GM12878 (cell line): ENCODE measurements around the gene ATXN1. TPM values are rescaled to one million over a fixed set of nuclear protein-coding genes. Genes with fewer than 3 reads are reported as not detected.

Experiments used
- ATAC-seq: fragments of 200-7000 bp; cut with Tn5 transposase; 3 replicates; pipeline ENCODE4 v1.9.1; 2020; ENCODE audit warnings: mild to moderate bottlenecking, moderate library complexity
- BruUV-seq: library from RNA; stranded (reverse); fragments of 400-500 nt; replicated peaks from 2 replicates; lab custom pipeline; 2021; lab: Mats Ljungman, UMichigan
- CTCF ChIA-PET: fragments of 300-600 bp; sonication (Branson Sonifier 250); formaldehyde crosslinking; extraction: SDS; loops from one replicate; lab custom pipeline; 2021; ENCODE audit warnings: inconsistent platforms; lab: Yijun Ruan, JAX
- POLR2A ChIA-PET: fragments of 350-600 bp; formaldehyde crosslinking; extraction: SDS; loops from one replicate; lab custom pipeline; 2021; ENCODE audit warnings: inconsistent platforms; lab: Charles Lee
- RAD21 ChIA-PET: fragments of 300-600 bp; sonication (Branson Sonifier 250); formaldehyde crosslinking; loops from one replicate; lab custom pipeline; 2023; ENCODE audit warnings: antibody characterized with exemption; ENCODE audit not compliant: unreplicated experiment; lab: Charles Lee
- SMC1A ChIA-PET: fragments of 300-600 bp; sonication (Branson Sonifier 250); formaldehyde crosslinking; loops from one replicate; lab custom pipeline; 2023; ENCODE audit not compliant: unreplicated experiment, uncharacterized antibody; lab: Charles Lee
- DNase-seq: peaks from one replicate; pipeline ENCODE4 v3.0.0-alpha.2; 2011; ENCODE audit warnings: low read depth, low spot score
- FAIRE-seq: peaks from 3 replicates; lab custom pipeline; 2011; peaks lifted over from hg19 to GRCh38; lab: Jason Lieb, UNC
- H2AFZ ChIP-seq: 2 replicates; pipeline ENCODE4 v1.6.0; 2011; ENCODE audit warnings: low read depth, low read length, control low read depth; ENCODE audit not compliant: control insufficient read depth
- H3K27ac ChIP-seq: 2 replicates; pipeline ENCODE4 v1.5.1; 2011; ENCODE audit warnings: control low read depth; ENCODE audit not compliant: control insufficient read depth, insufficient read depth
- H3K27me3 ChIP-seq, 2 experiments: replicated peaks in 1 of 2; 2 replicates each; pipeline versions ENCODE4 v1.6.0 to v1.6.1; 2011; ENCODE audit warnings: low read length in 1 of 2; ENCODE audit not compliant: control insufficient read depth in 2 of 2, insufficient read depth in 2 of 2
- H3K36me3 ChIP-seq, 2 experiments: 2 replicates each; pipeline ENCODE4 v1.5.1; 2011; ENCODE audit warnings: low read length in 1 of 2; ENCODE audit not compliant: control insufficient read depth in 2 of 2, insufficient read depth in 2 of 2
- H3K4me1 ChIP-seq: 2 replicates; pipeline ENCODE4 v1.6.1; 2011; ENCODE audit warnings: mild to moderate bottlenecking, low read length, moderate library complexity, mixed read lengths; ENCODE audit not compliant: control insufficient read depth, insufficient read depth
- H3K4me2 ChIP-seq: 2 replicates; pipeline ENCODE4 v1.6.0; 2011; ENCODE audit warnings: control low read depth; ENCODE audit not compliant: control insufficient read depth, insufficient read depth
- H3K4me3 ChIP-seq: fragments of 200-600 bp; sonication (generic); 2 replicates; pipeline ENCODE4 v1.5.1; 2016
- H3K79me2 ChIP-seq: 2 replicates; pipeline ENCODE4 v1.6.0; 2011; ENCODE audit warnings: low read length; ENCODE audit not compliant: control insufficient read depth, insufficient read depth
- H3K9ac ChIP-seq: 2 replicates; pipeline ENCODE4 v1.8.0; 2011; ENCODE audit warnings: low read length, control low read depth, mixed read lengths; ENCODE audit not compliant: control insufficient read depth, insufficient read depth
- H3K9me3 ChIP-seq: replicated peaks from 3 replicates; pipeline ENCODE4 v1.5.1; 2011; ENCODE audit warnings: mild to moderate bottlenecking, low read length; ENCODE audit not compliant: control insufficient read depth, insufficient read depth
- H4K20me1 ChIP-seq: 2 replicates; pipeline ENCODE4 v1.6.0; 2011; ENCODE audit not compliant: control insufficient read depth, insufficient read depth
- EED ChIP-seq: sonication (generic); IDR thresholded peaks from 2 replicates; pipeline ENCODE4 v1.6.1; 2016; ENCODE audit warnings: antibody characterized with exemption, low read depth
- EGR1 ChIP-seq, 2 experiments: IDR thresholded peaks; 1 replicate in 1 of 2; 2 replicates in 1 of 2; pipeline ENCODE4 v1.6.1; 2011 to 2012; ENCODE audit warnings: low read depth in 2 of 2, low read length in 2 of 2, borderline replicate concordance in 1 of 2, mild to moderate bottlenecking in 1 of 2, moderate library complexity in 1 of 2
- FOS ChIP-seq: IDR thresholded peaks from 3 replicates; pipeline ENCODE4 v1.6.1; 2011; ENCODE audit warnings: borderline replicate concordance; ENCODE audit not compliant: insufficient read length; ENCODE audit errors: extremely low read depth
- HDGF ChIP-seq: fragments of 450-650 bp; IDR thresholded peaks from 2 replicates; pipeline ENCODE4 v1.6.1; 2016; ENCODE audit warnings: antibody characterized with exemption
- KAT2A ChIP-seq: conservative IDR thresholded peaks from 2 replicates; pipeline ENCODE4 v1.6.1; 2011; ENCODE audit warnings: low read depth, low read length; ENCODE audit not compliant: control insufficient read depth
- KLF5 ChIP-seq: fragments of 450-650 bp; IDR thresholded peaks from 2 replicates; pipeline ENCODE4 v1.6.1; 2014; ENCODE audit warnings: mild to moderate bottlenecking; ENCODE audit not compliant: partially characterized antibody
- MTA3 ChIP-seq: IDR thresholded peaks from 2 replicates; pipeline ENCODE4 v1.6.1; 2012; ENCODE audit warnings: low read length, inconsistent platforms, borderline replicate concordance
- POLR2AphosphoS2 ChIP-seq: IDR thresholded peaks from 2 replicates; pipeline ENCODE4 v1.6.1; 2011; ENCODE audit warnings: low read depth, mild to moderate bottlenecking, low read length, improper control_type of control experiment, moderate library complexity
- RELA ChIP-seq: fragments of 450-650 bp; IDR thresholded peaks from 2 replicates; pipeline ENCODE4 v1.8.0; 2014; ENCODE audit warnings: borderline replicate concordance; ENCODE audit not compliant: partially characterized antibody
- SMAD1 ChIP-seq: fragments of 450-650 bp; IDR thresholded peaks from 2 replicates; pipeline ENCODE4 v1.6.1; 2018; ENCODE audit warnings: mild to moderate bottlenecking, low read depth; ENCODE audit not compliant: partially characterized antibody
- STAT3 ChIP-seq: IDR thresholded peaks from 2 replicates; pipeline ENCODE4 v1.6.1; 2011; ENCODE audit warnings: low read depth, low read length, improper control_type of control experiment
- SUZ12 ChIP-seq: fragments of 200-600 bp; sonication (generic); IDR thresholded peaks from one replicate; pipeline ENCODE4 v1.6.1; 2018; ENCODE audit warnings: antibody characterized with exemption, mild to moderate bottlenecking; ENCODE audit not compliant: unreplicated experiment
- WRNIP1 ChIP-seq: IDR thresholded peaks from 2 replicates; pipeline ENCODE4 v1.6.1; 2011; ENCODE audit warnings: low read depth, low read length, improper control_type of control experiment, borderline replicate concordance
- ZNF24 ChIP-seq: fragments of 450-650 bp; IDR thresholded peaks from 2 replicates; pipeline ENCODE4 v1.6.1; 2017; ENCODE audit warnings: antibody characterized with exemption, mild to moderate bottlenecking
- ZNF622 ChIP-seq: fragments of 450-650 bp; IDR thresholded peaks from 2 replicates; pipeline ENCODE4 v1.6.1; 2017; ENCODE audit warnings: mild to moderate bottlenecking, inconsistent platforms
- WGBS: methylation state at CpG from one replicate; pipeline ENCODE4 v1.1.6; 2016; ENCODE audit warnings: low lambda C conversion rate; ENCODE audit not compliant: insufficient replicate concordance, insufficient coverage; ENCODE audit errors: missing lambda C conversion rate; 5-methylcytosine and 5-hydroxymethylcytosine counted together
- in situ Hi-C: fragments of 300-500 bp; cut with MboI; formaldehyde crosslinking; loops from 9 replicates; pipeline ENCODE4 v1.14.3; 2018; ENCODE audit warnings: mixed read lengths
- intact Hi-C: fragments of 100-400 bp; cut with micrococcal nuclease; formaldehyde crosslinking; loops from one replicate; pipeline ENCODE4 v1.14.2; 2022; ENCODE audit not compliant: unreplicated experiment
- polyA plus RNA-seq, 11 experiments: library from polyadenylated mRNA; depleted of rRNA in 4 of 11; unstranded in 6 of 11; stranded (reverse) in 5 of 11; fragments of >200 nt; fragmentation: Nextera tagmentation in 4 of 11; fragmentation: Illumina TruSeq in 1 of 11; extraction: Ambion mirVana in 4 of 11; extraction: Trizol in 1 of 11; gene quantifications; 1 replicate in 1 of 11; 2 replicates in 10 of 11; pipeline versions ENCODE4 v1.2.1 to v1.2.3, GENCODE V29; 2011 to 2016; ENCODE audit warnings: inconsistent platforms in 2 of 11, missing spikeins in 2 of 11, low read depth in 1 of 11
- total RNA-seq, 4 experiments: library from RNA; depleted of rRNA in 3 of 4; stranded (reverse); fragments of >200 nt in 3 of 4; fragmentation: Illumina TruSeq in 1 of 4; extraction: Trizol in 1 of 4; gene quantifications; 2 replicates each; pipeline versions ENCODE4 v1.2.1 to v1.2.3, GENCODE V29; 2013 to 2021

Gene ATXN1
- total and polyA plus RNA-seq, 10 of the 15 experiments (the other 5 are each of a cell fraction or from before 2014, with no cell fraction given) = 12.2 to 51.2 (median 20.5) TPM

DNA sequence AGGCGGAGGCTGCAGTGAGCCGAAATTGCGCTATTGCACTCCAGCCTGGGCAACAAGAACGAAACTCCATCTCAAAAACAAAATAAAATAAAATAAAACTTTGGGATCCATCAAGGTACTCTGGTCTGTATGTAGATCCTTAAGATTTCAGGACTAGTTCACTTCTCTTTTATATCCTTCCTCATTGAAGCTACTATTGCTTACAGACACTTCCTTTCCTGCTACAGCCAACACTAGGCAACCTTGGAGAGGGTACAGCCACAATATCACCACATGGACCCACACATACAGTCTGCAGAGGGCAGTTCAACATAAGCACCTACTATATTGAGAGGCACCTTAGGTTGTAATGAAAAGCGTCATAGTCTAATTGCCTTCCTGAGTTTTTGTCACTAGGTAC lies 113.3 kb downstream of the ATXN1 start:
- FAIRE-seq = no peak
- no peaks in the 10 kb centered on the region for H3K27me3 ChIP-seq
- RAD21 ChIA-PET = no interaction called here

DNA sequence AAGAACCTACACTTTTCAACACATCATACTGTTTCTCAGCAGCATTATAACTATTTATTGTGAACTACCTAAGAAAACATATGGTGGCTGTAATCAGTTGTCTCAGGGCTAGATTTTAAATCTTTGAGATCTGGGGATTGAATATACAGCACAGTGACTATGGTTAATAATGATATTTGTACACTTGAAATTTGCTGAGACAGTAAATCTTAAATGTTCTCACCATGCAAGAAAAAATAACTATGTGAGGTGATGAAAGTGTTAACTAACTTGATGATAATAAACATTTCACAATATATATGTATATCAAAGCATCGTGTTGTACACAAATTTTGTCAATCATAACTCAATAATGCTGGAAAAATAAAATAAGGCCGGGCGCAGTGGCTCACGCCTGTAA lies 113.8 kb downstream of the ATXN1 start:
- 0 out of 4 replicates have a peak, but pooled peaks cover 0 to 3% of the 10 kb centered on the region in 2 experiments for H3K36me3 ChIP-seq
- TF ChIP-seq RELA (no peak), POLR2AphosphoS2 (no peak), SUZ12 (no peak), FOS (no peak), MTA3 (no peak), SMAD1 (no peak), EED (no peak), HDGF (no peak), WRNIP1 (no peak), KAT2A (no peak), ZNF622 (no peak), ZNF24 (no peak), EGR1 (IDR thresholded peaks at IDR 0.05; ENCODE audit: borderline replicate concordance in 1 of 2, low read depth in 2 of 2, low read length in 2 of 2) (no peak)
- H3K4me1 ChIP-seq = peaks cover 8% of the 10 kb centered on the region
- FAIRE-seq = no peak
- ATAC-seq = no peak
- RAD21 ChIA-PET = no interaction called here
- no peaks in the 10 kb centered on the region for H3K9me3 ChIP-seq
- no peaks in the 10 kb centered on the region for H3K27me3 ChIP-seq
- SMC1A ChIA-PET = interaction anchor here (1.4 kb wide), 1 partner anchor 11 kb away, joined by 4 read pairs; no protein-coding TSS in a partner anchor
- 94% methylated on average over 4 of the region's 4 CpGs for WGBS
- H4K20me1 ChIP-seq = no peaks in the 10 kb centered on the region
- H3K79me2 ChIP-seq = no peaks in the 10 kb centered on the region
- H3K4me2 ChIP-seq = no peak overlapping the region
- no peak overlapping the region for H3K4me3 ChIP-seq
- in situ Hi-C loops = no loop called here
- no peak overlapping the region for H3K9ac ChIP-seq
- no TSS peak for BruUV-seq
- H3K27ac ChIP-seq = no peak overlapping the region
- intact Hi-C loops = no loop called here
- POLR2A ChIA-PET = no interaction called here
- no peak for DNase-seq
- CTCF ChIA-PET = no interaction called here
- H2AFZ ChIP-seq = no peak overlapping the region

More for the DNA sequence above, 113.3 kb downstream of the ATXN1 start:
- WGBS = 86% methylated on average over 5 of the region's 5 CpGs
- no peak overlapping the region for H3K4me2 ChIP-seq
- ATAC-seq (no peak), DNase-seq (no peak)
- ChIA-PET POLR2A (interaction anchor here (0.6 kb wide), 1 partner anchor 51 kb away, joined by 7 read pairs; no protein-coding TSS in a partner anchor), SMC1A (interaction anchor here (0.9 to 1.4 kb wide), 2 partner anchors 11 to 64 kb away, joined by 3 to 4 read pairs; no protein-coding TSS in a partner anchor), CTCF (interaction anchor here (0.9 kb wide), 1 partner anchor 115 kb away, joined by 3 read pairs; no protein-coding TSS in a partner anchor)
- H4K20me1 ChIP-seq = no peaks in the 10 kb centered on the region
- no peaks in the 10 kb centered on the region for H3K79me2 ChIP-seq
- H3K9ac ChIP-seq = no peak overlapping the region
- TF ChIP-seq KLF5 (no peak), STAT3 (no peak)
- BruUV-seq = no TSS peak
- H3K27ac ChIP-seq = no peak overlapping the region
- in situ Hi-C loops (no loop called here), intact Hi-C loops (no loop called here)
- H3K36me3 ChIP-seq = 0 out of 4 replicates have a peak, but pooled peaks cover 0 to 3% of the 10 kb centered on the region in 2 experiments
- no peak overlapping the region for H3K4me3 ChIP-seq
- no peak overlapping the region for H2AFZ ChIP-seq
- H3K9me3 ChIP-seq = no peaks in the 10 kb centered on the region
- peaks cover 11% of the 10 kb centered on the region for H3K4me1 ChIP-seq
